ENCODE data around the gene DDIT3. TPM values are rescaled to one million over a fixed set of nuclear protein-coding genes. Genes with fewer than 3 reads are reported as not detected.
"Not testable (repeated sequence)": the region's sequence is repeated elsewhere in the genome, so short reads cannot be mapped to it uniquely, and the experiment has no call there.

The DDIT3 gene
- total RNA-seq, 1 donor from 2014 or later = 42.6 TPM

DNA sequence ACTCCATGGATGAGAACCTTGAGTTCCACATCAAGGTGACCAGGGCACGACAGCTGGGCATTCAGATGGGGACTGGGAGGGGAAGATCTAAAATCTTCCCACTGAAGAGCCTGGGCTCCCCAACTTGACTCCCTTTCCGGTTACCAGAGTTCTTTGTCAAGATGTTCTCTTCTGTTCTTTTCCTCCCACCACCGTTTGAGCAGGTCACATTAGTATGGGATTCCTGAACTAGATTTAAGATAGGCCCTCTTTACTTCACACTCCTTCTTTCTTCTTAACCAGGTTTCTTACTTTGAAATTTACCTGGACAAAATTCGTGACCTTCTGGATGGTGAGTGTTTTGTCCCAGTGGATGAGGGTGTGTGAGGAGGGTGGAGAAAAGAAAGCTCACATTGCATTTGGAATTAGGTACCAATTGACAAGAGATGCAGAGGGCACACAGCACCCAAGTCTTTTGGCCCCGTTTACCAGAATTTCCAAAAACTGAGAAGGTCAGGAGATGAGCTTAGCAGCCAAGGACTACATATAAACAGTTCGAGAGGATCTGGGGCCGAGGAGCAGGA is 43.9 kb upstream of the DDIT3 start:
- Histone ChIP-seq H2AFZ (ENCODE audit: low read depth, low read length) (no peak overlapping the region), H3K79me2 (ENCODE audit: insufficient read depth, low read length) (no peaks in the 10 kb centered on the region), H3K4me2 (ENCODE audit: low read length) (no peak overlapping the region), H3K9ac (ENCODE audit: low read length) (no peak overlapping the region), H3K9me3 (ENCODE audit: insufficient read depth, low read depth, low read length) (no peaks in the 10 kb centered on the region), H3K4me1 (ENCODE audit: insufficient read depth, low read length) (peaks cover 3% of the 10 kb centered on the region), H3K27ac (ENCODE audit: low read depth, low read length) (no peak overlapping the region), H4K20me1 (ENCODE audit: insufficient read depth, low read length) (no peaks in the 10 kb centered on the region), H3K4me3 (ENCODE audit: insufficient read depth, low read depth, low read length) (no peak overlapping the region), H3K36me3 (ENCODE audit: insufficient read depth, low read length) (peaks cover 4% of the 10 kb centered on the region), H3K27me3 (ENCODE audit: insufficient read depth, low read length) (no peaks in the 10 kb centered on the region)
- Mint-ChIP-seq H3K4me1 (ENCODE audit: low read depth, unreplicated experiment) (no peaks in the 10 kb centered on the region), H3K4me3 (ENCODE audit: unreplicated experiment) (no peak overlapping the region), H3K27me3 (ENCODE audit: low read depth, unreplicated experiment) (peaks cover 12% of the 10 kb centered on the region), H3K36me3 (ENCODE audit: low read depth, unreplicated experiment) (peaks cover 27% of the 10 kb centered on the region), H3K9me3 (ENCODE audit: unreplicated experiment) (peaks cover 1% of the 10 kb centered on the region), H3K27ac (ENCODE audit: unreplicated experiment) (no peak overlapping the region)
- FAIRE-seq (no peak), DNase-seq (ENCODE audit: low read depth) (no peak)
- TF ChIP-seq CTCF (IDR thresholded peaks at IDR 0.05; ENCODE audit: insufficient read depth, low read depth, low read length) (no peak), EZH2 (IDR thresholded peaks at IDR 0.05; ENCODE audit: insufficient read depth, low read length) (no peak)

- H3K36me3 ChIP-seq (ENCODE audit: insufficient read depth, low read length) = peaks cover 4% of the 10 kb centered on the region
- H3K79me2 ChIP-seq (ENCODE audit: insufficient read depth, low read length) = no peaks in the 10 kb centered on the region
- H3K4me2 ChIP-seq (ENCODE audit: low read length) = no peak overlapping the region
- H3K9me3 Mint-ChIP-seq (ENCODE audit: unreplicated experiment) = peaks cover 1% of the 10 kb centered on the region
- H4K20me1 ChIP-seq (ENCODE audit: insufficient read depth, low read length) = no peaks in the 10 kb centered on the region
- peaks cover 19% of the 10 kb centered on the region for H3K36me3 Mint-ChIP-seq (ENCODE audit: low read depth, unreplicated experiment)
- FAIRE-seq (no peak), DNase-seq (ENCODE audit: low read depth) (no peak)
- H3K27me3 Mint-ChIP-seq (ENCODE audit: low read depth, unreplicated experiment) = peaks cover 12% of the 10 kb centered on the region
- no peak overlapping the region for H3K4me3 Mint-ChIP-seq (ENCODE audit: unreplicated experiment)
- H3K9me3 ChIP-seq (ENCODE audit: insufficient read depth, low read depth, low read length) = no peaks in the 10 kb centered on the region
- no peaks in the 10 kb centered on the region for H3K27me3 ChIP-seq (ENCODE audit: insufficient read depth, low read length)
- no peak overlapping the region for H3K4me3 ChIP-seq (ENCODE audit: insufficient read depth, low read depth, low read length)
- no peak overlapping the region for H3K27ac Mint-ChIP-seq (ENCODE audit: unreplicated experiment)
- peaks cover 3% of the 10 kb centered on the region for H3K4me1 ChIP-seq (ENCODE audit: insufficient read depth, low read length)
- no peak overlapping the region for H2AFZ ChIP-seq (ENCODE audit: low read depth, low read length)
- H3K9ac ChIP-seq (ENCODE audit: low read length) = no peak overlapping the region
- no peak for TF ChIP-seq EZH2 (IDR thresholded peaks at IDR 0.05; ENCODE audit: insufficient read depth, low read length)
- TF ChIP-seq CTCF (IDR thresholded peaks at IDR 0.05; ENCODE audit: insufficient read depth, low read depth, low read length) = no peak
- H3K27ac ChIP-seq (ENCODE audit: low read depth, low read length) = no peak overlapping the region
- H3K4me1 Mint-ChIP-seq (ENCODE audit: low read depth, unreplicated experiment) = no peaks in the 10 kb centered on the region
Observed at GRCh38 chr12:57563358-57563757, 43.0 kb upstream of the DDIT3 start.

DNA sequence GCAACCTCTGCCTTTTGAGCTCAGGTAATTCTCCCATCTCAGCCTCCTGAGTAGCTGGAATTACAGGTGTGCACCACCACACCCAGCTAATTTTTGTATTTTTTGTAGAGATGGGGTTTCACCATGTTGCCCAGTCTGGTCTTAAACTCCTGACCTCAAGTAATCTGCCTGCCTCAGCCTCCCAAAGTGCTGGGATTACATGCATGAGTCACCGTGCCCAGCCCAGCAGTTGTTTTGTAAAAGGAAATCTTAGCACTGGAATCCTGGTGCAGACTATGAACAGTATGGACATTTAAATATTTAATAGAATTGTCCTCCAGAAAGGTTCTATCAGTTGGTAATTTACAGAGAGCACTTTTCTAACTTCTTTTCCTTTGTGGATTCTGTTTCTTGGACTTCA is 40.8 kb upstream of the DDIT3 start:
- H3K36me3 ChIP-seq (ENCODE audit: insufficient read depth, low read length); H3K9ac ChIP-seq (ENCODE audit: low read length); H3K27me3 ChIP-seq (ENCODE audit: insufficient read depth, low read length); DNase-seq (ENCODE audit: low read depth); H3K4me1 ChIP-seq (ENCODE audit: insufficient read depth, low read length); H3K4me1 Mint-ChIP-seq (ENCODE audit: low read depth, unreplicated experiment); H3K4me3 ChIP-seq (ENCODE audit: insufficient read depth, low read depth, low read length); H2AFZ ChIP-seq (ENCODE audit: low read depth, low read length); H3K9me3 Mint-ChIP-seq (ENCODE audit: unreplicated experiment); H4K20me1 ChIP-seq (ENCODE audit: insufficient read depth, low read length); H3K27ac Mint-ChIP-seq (ENCODE audit: unreplicated experiment); FAIRE-seq; H3K4me2 ChIP-seq (ENCODE audit: low read length); H3K4me3 Mint-ChIP-seq (ENCODE audit: unreplicated experiment); H3K27ac ChIP-seq (ENCODE audit: low read depth, low read length); H3K9me3 ChIP-seq (ENCODE audit: insufficient read depth, low read depth, low read length); H3K79me2 ChIP-seq (ENCODE audit: insufficient read depth, low read length): not testable (repeated sequence)
- Mint-ChIP-seq H3K27me3 (ENCODE audit: low read depth, unreplicated experiment) (peaks cover 12% of the 10 kb centered on the region), H3K36me3 (ENCODE audit: low read depth, unreplicated experiment) (peaks cover 16% of the 10 kb centered on the region)

Measured in astrocyte (in vitro differentiated cells and primary cell).